ENCODE results near the gene RSAD2.

The RSAD2 gene

GRCh38 chr2:6905668-6906067 is 28.1 kb downstream of the RSAD2 start:
- no peak for DNase-seq (ENCODE audit: low read depth in 2 of 2)

- DNase-seq (ENCODE audit: low read depth in 2 of 2) = no peak
These were observed 28.7 kb downstream of the RSAD2 start for GRCh38 chr2:6906165-6906741.

- no peak for DNase-seq (ENCODE audit: low read depth in 2 of 2)
These were observed 30.7 kb downstream of the RSAD2 start for GRCh38 chr2:6908291-6908690.

GRCh38 chr2:6909431-6910385 is 32.1 kb downstream of the RSAD2 start:
- no peak for DNase-seq (ENCODE audit: low read depth in 2 of 2)

- no peak for DNase-seq (ENCODE audit: low read depth in 2 of 2)
These were observed 34.1 kb downstream of the RSAD2 start for GRCh38 chr2:6911721-6912120.

GRCh38 chr2:6913415-6914157 is 36.0 kb downstream of the RSAD2 start:
- no peak for DNase-seq (ENCODE audit: low read depth in 2 of 2)

- DNase-seq (ENCODE audit: low read depth in 2 of 2) = no peak
These were observed 37.3 kb downstream of the RSAD2 start for GRCh38 chr2:6914828-6915227.

- DNase-seq (ENCODE audit: low read depth in 2 of 2) = no peak
These were observed 37.8 kb downstream of the RSAD2 start for GRCh38 chr2:6915399-6915798.

- DNase-seq (ENCODE audit: low read depth in 2 of 2) = no peak
These were observed 38.6 kb downstream of the RSAD2 start for GRCh38 chr2:6916224-6916623.

- no peak for DNase-seq (ENCODE audit: low read depth in 2 of 2)
These were observed 39.1 kb downstream of the RSAD2 start for GRCh38 chr2:6916736-6917070.

GRCh38 chr2:6917071-6917760 is 39.6 kb downstream of the RSAD2 start, which contains the start of gene RNF144A:
Gene RNF144A, plus strand, starts transcription at chr2:6917412. Its CDS starts 79,515 bp downstream, at chr2:6996927.
- peak; percentile 45 to 53 for DNase-seq (ENCODE audit: low read depth in 2 of 2)

GRCh38 chr2:6917761-6918421 is 40.3 kb downstream of the RSAD2 start:
- no peak for DNase-seq (ENCODE audit: low read depth in 2 of 2)

- no peak for DNase-seq (ENCODE audit: low read depth in 2 of 2)
These were observed 42.5 kb downstream of the RSAD2 start for GRCh38 chr2:6919901-6920742.

- DNase-seq (ENCODE audit: low read depth in 2 of 2) = no peak
These were observed 43.1 kb downstream of the RSAD2 start for GRCh38 chr2:6920743-6921064.

- DNase-seq (ENCODE audit: low read depth in 2 of 2) = no peak
These were observed 43.8 kb downstream of the RSAD2 start for GRCh38 chr2:6921321-6921922.

GRCh38 chr2:6922201-6922656 is 44.7 kb downstream of the RSAD2 start:
- DNase-seq (ENCODE audit: low read depth in 2 of 2) = no peak

- no peak for DNase-seq (ENCODE audit: low read depth in 2 of 2)
These were observed 45.7 kb downstream of the RSAD2 start for GRCh38 chr2:6923319-6923718.

GRCh38 chr2:6924101-6924923 is 46.7 kb downstream of the RSAD2 start:
- no peak for DNase-seq (ENCODE audit: low read depth in 2 of 2)

GRCh38 chr2:6924924-6925409 is 47.4 kb downstream of the RSAD2 start:
- DNase-seq (ENCODE audit: low read depth in 2 of 2) = no peak

All from stimulated activated CD8-positive, alpha-beta memory T cell treated with anti-CD3 and anti-CD28 coated beads, Interleukin-2, amount 100 ng/mL, for 1 hour (primary cell).